ENCODE measurements around the gene PDP2.

PDP2 gene

DNA sequence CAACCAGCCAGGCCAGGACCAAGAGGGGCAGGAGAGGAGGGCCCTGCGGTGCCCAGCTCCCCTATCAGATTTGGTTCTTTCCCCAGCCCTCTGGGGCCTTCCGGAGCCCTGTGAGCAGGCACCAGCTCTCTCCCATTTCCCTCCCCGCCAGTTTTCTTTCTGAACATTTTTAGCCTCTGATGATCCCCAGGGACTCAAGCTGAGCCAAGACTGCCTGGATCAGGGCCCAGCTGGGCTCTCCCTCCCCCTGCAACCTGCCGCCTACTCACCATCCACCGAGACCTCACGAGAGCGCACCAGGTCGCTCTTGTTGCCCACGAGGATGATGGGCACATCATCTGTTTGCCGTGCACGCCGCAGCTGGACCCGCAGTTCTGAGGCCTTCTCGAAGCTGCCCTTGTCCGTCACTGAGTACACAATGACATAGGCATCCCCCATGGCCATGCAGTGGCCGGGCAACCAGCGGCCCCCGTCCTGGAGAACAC lies 43.0 kb downstream of the PDP2 start:
- Histone ChIP-seq H3K36me3 (ENCODE audit: control insufficient read depth, insufficient read depth, low read length) (no peaks in the 10 kb centered on the region), H3K4me1 (ENCODE audit: control insufficient read depth, insufficient read depth, low read length) (peaks cover 12% of the 10 kb centered on the region), H3K27me3 (ENCODE audit: control insufficient read depth, insufficient read depth, low read length) (no peaks in the 10 kb centered on the region), H3K4me3 (ENCODE audit: low read length) (peak overlapping the region; percentile 39), H3K9ac (ENCODE audit: low read length) (no peak overlapping the region), H3K27ac (ENCODE audit: low read depth, low read length) (peak overlapping the region; percentile 59)

DNA sequence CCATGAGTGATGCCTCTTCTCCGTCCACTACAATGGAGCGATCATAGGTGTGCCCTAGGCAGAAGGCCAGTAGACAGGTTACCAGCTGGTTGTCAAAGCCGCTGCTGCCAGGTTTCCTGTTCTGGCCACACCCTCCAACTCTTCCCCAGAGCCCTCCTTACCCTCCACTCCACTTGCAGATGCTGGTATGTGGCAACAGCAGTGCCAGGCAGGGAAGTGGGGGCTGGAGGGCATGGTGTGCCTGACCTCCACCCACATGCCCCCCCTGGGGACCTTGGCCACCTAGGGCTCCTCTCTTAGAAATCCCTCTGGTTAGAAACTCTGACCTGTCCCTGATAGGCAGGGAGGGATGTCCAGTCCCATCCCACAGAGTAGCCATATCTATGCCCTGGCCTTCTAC lies 43.6 kb downstream of the PDP2 start:
- Histone ChIP-seq H3K9ac (ENCODE audit: low read length) (no peak overlapping the region), H3K27ac (ENCODE audit: low read depth, low read length) (peak overlapping the region; percentile 38), H3K4me1 (ENCODE audit: control insufficient read depth, insufficient read depth, low read length) (peaks cover 12% of the 10 kb centered on the region), H3K36me3 (ENCODE audit: control insufficient read depth, insufficient read depth, low read length) (no peaks in the 10 kb centered on the region), H3K27me3 (ENCODE audit: control insufficient read depth, insufficient read depth, low read length) (no peaks in the 10 kb centered on the region), H3K4me3 (ENCODE audit: low read length) (peak overlapping the region; percentile 39)

DNA sequence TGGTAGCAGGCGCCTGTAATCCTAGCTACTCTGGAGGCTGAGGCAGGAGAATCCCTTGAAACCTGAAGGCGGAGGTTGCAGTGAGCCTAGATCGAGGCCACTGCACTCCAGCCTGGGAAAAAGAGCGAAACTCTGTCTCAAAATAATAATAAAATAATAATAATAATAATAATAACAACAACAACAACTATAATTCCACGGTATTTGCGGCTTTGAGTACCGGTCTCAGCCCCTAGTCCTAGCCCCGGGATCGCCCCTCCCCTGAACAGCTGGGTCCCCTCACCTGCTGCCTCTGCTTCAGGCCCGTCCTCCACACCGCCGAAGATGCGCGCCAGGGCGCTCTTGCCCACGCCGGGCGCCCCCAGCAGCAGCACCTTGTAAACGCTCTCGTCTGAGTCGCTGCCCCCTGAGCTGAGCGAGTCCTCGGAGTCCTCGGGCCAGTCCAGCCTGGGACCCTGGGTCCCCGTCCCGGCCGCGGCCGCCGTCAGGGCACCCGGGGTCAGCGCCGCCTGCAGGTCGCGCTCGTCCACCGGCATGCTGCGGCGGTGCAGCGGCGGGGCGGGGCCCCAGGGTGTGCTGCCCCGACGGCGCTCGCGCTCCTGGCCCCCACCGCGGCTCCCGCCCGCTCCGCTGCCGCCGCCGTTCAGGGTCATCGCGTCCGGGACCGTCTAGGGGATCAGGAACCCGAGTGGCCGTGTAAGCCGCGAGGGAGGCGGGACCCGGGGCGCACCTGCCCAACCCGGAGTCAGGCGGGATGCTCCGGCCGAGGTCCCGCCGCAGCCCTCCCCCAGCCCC lies 44.4 kb downstream of the PDP2 start:
- peaks cover 12% of the 10 kb centered on the region for H3K4me1 ChIP-seq (ENCODE audit: control insufficient read depth, insufficient read depth, low read length)
- peak overlapping the region; percentile 68 for H3K4me3 ChIP-seq (ENCODE audit: low read length)
- H3K36me3 ChIP-seq (ENCODE audit: control insufficient read depth, insufficient read depth, low read length) = no peaks in the 10 kb centered on the region
- H3K9ac ChIP-seq (ENCODE audit: low read length) = no peak overlapping the region
- peak overlapping the region; percentile 87 for H3K27ac ChIP-seq (ENCODE audit: low read depth, low read length)
- H3K27me3 ChIP-seq (ENCODE audit: control insufficient read depth, insufficient read depth, low read length) = no peaks in the 10 kb centered on the region

DNA sequence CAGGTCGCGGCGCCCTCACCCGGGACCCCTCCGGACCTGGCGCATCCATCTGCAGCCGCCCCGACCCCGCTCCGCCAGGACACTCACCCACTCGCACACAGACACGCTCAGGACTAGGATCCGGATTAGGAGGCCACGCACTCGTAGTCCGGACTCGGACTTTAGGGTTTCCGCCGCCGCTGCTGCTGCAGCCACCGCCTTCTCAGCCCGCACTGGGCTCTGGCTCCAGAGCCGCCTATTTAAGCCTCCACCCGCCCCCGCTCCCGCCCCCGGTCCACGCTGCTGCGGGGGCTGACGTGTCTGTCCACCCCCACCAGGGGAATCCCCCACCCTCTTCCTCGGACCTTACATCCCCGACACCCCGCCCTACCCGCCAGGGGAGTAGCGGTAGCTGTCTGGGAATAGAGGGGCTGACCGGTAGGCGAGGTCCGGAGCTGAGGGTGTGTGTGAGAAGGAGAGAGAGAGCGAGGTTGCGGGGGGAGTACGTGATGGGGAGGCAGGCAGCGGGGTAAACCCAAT lies 45.1 kb downstream of the PDP2 start, which contains the start of gene RRAD:
RRAD (minus strand) TSS at position 214 of the 519 bp plus-strand sequence. CDS start 356 bp downstream, outside the sequence.
- Histone ChIP-seq H3K27me3 (ENCODE audit: control insufficient read depth, insufficient read depth, low read length) (no peaks in the 10 kb centered on the region), H3K36me3 (ENCODE audit: control insufficient read depth, insufficient read depth, low read length) (no peaks in the 10 kb centered on the region), H3K27ac (ENCODE audit: low read depth, low read length) (peak within 1 kb of the TSS; percentile 87), H3K9ac (ENCODE audit: low read length) (no peak within 1 kb of the TSS), H3K4me3 (ENCODE audit: low read length) (peak within 1 kb of the TSS; percentile 68), H3K4me1 (ENCODE audit: control insufficient read depth, insufficient read depth, low read length) (peaks cover 12% of the 10 kb centered on the region)

DNA sequence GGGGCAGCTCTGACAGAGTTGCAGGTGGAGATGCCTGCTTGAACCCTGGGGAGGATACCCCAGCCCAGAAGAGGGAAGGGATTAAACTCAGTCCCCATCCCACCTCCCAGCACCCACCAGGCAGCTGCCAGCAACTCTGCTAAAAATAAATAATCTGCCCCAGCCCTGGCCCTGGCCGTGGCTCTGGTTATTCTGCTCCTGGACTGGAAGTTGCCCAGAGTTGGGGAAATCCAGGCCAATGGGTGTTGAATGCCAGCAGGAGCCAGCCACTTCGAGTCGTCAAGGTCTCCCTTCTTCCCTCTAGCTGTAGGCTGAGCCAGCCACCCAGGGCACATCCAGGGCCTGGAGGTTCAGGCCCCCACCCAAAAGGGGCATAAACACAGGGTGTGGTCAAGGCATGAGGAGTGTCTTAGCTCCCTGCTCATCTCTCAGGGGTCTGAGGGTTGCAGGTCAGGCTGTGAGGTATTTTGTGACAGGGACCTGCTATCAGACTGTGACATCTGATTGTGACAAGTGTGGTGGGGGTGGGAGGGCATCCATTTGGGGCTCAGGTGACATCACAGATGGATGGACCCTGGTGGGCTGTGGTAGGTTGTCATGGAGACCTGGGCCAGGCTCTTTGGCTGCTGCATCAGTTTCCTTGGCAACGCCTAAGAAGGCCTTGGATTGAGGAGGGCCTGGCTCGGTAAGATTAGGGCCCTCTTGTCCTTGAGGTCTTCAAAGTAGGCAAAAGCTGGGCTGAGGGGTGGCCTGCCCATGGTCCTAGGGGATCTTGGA lies 46.0 kb downstream of the PDP2 start:
- peak overlapping the region; percentile 87 for H3K27ac ChIP-seq (ENCODE audit: low read depth, low read length)
- H3K27me3 ChIP-seq (ENCODE audit: control insufficient read depth, insufficient read depth, low read length) = no peaks in the 10 kb centered on the region
- no peak overlapping the region for H3K4me3 ChIP-seq (ENCODE audit: low read length)
- H3K36me3 ChIP-seq (ENCODE audit: control insufficient read depth, insufficient read depth, low read length) = no peaks in the 10 kb centered on the region
- no peak overlapping the region for H3K9ac ChIP-seq (ENCODE audit: low read length)
- H3K4me1 ChIP-seq (ENCODE audit: control insufficient read depth, insufficient read depth, low read length) = peaks cover 12% of the 10 kb centered on the region

DNA sequence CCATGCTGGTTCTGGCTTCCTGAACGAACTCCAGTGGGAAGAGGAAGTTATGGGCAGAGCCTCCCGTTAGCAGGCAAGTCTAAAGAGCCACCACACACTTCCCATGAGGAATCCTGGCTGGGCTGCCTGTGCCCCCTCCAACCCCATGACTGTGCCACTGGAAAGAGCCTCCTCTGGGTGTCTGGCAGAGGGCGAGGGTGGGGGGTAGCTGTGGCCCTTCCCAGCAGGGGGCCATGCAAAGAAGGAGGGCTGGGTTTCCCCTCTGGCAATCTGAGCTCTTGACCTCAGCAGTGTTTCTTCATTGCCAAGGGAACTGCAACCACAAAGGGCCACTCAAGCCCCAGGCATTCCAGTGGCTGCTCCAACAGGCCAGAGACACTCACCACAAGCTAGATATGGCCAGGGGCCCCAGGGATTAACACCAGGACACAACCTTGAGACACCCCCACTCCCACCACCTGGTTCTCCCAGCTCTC lies 46.7 kb downstream of the PDP2 start:
- no peak overlapping the region for H3K9ac ChIP-seq (ENCODE audit: low read length)
- H3K36me3 ChIP-seq (ENCODE audit: control insufficient read depth, insufficient read depth, low read length) = no peaks in the 10 kb centered on the region
- no peak overlapping the region for H3K4me3 ChIP-seq (ENCODE audit: low read length)
- H3K27ac ChIP-seq (ENCODE audit: low read depth, low read length) = peak overlapping the region; percentile 87
- peaks cover 12% of the 10 kb centered on the region for H3K4me1 ChIP-seq (ENCODE audit: control insufficient read depth, insufficient read depth, low read length)
- H3K27me3 ChIP-seq (ENCODE audit: control insufficient read depth, insufficient read depth, low read length) = no peaks in the 10 kb centered on the region

DNA sequence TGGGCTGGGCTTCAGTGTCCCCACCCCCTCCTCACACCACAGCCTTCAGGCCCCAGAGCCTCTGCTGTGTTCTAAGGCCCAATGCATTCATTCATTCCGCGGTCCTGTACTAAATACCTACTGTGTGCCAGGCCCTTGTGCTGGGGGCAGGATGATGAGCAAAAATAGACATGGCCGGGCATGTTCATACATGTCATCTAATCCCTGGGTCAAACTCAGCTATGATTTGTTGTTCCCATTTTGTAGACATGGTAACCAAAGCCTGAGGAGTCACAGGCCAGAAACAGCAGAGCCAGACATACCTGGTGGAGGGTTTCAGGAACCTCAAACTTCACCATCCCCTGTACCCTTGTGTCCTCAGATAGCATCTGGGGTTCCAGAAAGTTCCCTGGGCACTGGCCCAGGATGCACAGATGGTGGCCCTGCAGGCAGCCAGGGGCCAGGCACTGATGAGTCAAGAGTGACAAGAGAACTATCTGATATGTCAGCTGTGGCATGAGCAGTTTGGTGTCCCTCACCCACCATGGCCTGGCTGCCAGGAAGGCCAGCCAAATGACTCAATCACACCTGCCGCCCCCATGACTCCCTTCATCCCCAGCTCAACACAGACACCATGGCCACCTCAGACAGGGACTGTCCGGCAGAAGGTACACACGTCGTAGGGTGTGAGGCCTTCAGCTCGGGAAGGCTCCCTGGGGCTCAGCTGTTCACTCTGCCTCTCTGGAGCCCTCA lies 47.8 kb downstream of the PDP2 start:
- Histone ChIP-seq H3K27me3 (ENCODE audit: control insufficient read depth, insufficient read depth, low read length) (no peaks in the 10 kb centered on the region), H3K9ac (ENCODE audit: low read length) (no peak overlapping the region), H3K4me1 (ENCODE audit: control insufficient read depth, insufficient read depth, low read length) (peaks cover 9% of the 10 kb centered on the region), H3K4me3 (ENCODE audit: low read length) (no peak overlapping the region), H3K27ac (ENCODE audit: low read depth, low read length) (no peak overlapping the region), H3K36me3 (ENCODE audit: control insufficient read depth, insufficient read depth, low read length) (no peaks in the 10 kb centered on the region)

DNA sequence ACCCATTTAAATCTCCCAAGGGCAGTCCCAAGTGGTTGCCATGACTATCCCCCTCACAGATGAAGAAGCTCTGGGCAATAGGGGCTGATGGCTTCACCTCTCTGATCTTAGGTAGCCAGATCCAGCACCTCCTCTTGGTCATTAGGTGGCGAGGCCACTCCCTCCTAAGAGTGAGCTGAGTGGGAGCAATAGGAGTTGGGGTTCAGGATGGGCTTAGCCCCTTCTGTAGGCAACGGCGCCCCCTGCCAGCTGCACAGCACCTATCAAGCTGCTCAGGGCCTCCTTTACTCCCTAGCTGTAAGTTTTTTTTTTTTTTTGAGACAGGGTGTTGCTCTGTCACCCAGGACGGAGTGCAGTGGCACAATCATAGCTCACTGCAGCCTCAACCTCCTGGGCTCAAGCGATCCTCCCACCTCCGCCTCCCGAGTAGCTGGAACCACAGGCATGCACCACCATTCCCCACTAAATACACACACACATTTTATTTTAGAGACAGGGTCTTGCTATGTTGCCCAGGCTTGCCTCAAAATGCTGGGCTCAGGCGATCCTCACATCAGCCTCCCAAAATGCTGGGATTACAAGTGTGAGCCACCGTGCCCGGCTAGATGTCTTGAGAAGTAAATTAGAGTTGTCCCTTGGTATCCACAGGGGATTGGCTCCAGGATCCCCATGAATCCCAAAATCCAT lies 48.5 kb downstream of the PDP2 start:
- Histone ChIP-seq H3K4me1 (ENCODE audit: control insufficient read depth, insufficient read depth, low read length) (peaks cover 10% of the 10 kb centered on the region), H3K9ac (ENCODE audit: low read length) (no peak overlapping the region), H3K36me3 (ENCODE audit: control insufficient read depth, insufficient read depth, low read length) (no peaks in the 10 kb centered on the region), H3K27me3 (ENCODE audit: control insufficient read depth, insufficient read depth, low read length) (no peaks in the 10 kb centered on the region), H3K27ac (ENCODE audit: low read depth, low read length) (no peak overlapping the region), H3K4me3 (ENCODE audit: low read length) (no peak overlapping the region)

DNA sequence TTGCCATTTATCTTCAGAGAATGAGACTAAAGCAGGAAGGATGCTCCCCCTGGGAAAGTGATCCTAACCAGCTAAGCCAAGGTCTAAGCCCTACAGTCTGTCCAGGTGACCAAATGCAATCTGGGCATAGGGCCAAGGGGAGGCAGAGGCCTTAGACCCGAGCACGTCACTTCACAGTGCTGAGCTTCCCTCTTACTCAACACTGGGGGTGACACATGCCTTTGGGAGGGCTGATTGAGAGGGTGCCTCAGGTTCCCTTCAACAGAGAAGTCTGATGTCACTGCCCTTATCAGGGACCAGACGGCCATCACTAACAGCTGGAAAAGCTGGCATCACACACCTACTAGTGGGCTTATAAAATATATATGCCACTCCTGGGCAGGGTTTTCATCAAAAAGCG lies 49.9 kb downstream of the PDP2 start:
- Histone ChIP-seq H3K27me3 (ENCODE audit: control insufficient read depth, insufficient read depth, low read length) (no peaks in the 10 kb centered on the region), H3K4me1 (ENCODE audit: control insufficient read depth, insufficient read depth, low read length) (peaks cover 11% of the 10 kb centered on the region), H3K36me3 (ENCODE audit: control insufficient read depth, insufficient read depth, low read length) (no peaks in the 10 kb centered on the region), H3K4me3 (ENCODE audit: low read length) (no peak overlapping the region), H3K9ac (ENCODE audit: low read length) (no peak overlapping the region), H3K27ac (ENCODE audit: low read depth, low read length) (no peak overlapping the region)

DNA sequence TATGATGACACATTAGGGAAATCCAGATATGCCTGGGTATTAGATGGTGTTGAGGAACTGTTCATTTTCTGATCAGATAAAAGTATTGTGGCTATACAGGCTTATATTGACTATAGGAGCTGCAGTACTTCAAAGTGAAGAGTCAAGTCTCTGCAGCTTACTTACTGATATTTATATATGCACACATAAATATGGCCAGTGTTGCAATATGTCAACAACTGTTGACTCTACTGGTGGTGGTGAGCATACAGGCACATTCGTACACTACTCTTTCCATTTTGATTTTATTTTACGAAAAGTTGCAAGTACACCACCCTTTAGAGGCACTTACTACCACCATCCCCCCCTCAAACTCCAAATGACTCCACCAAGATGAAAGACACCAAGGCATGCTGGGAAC lies 51.4 kb downstream of the PDP2 start:
- H3K36me3 ChIP-seq (ENCODE audit: control insufficient read depth, insufficient read depth, low read length) = no peaks in the 10 kb centered on the region
- peaks cover 18% of the 10 kb centered on the region for H3K4me1 ChIP-seq (ENCODE audit: control insufficient read depth, insufficient read depth, low read length)
- no peak overlapping the region for H3K4me3 ChIP-seq (ENCODE audit: low read length)
- no peak overlapping the region for H3K9ac ChIP-seq (ENCODE audit: low read length)
- H3K27me3 ChIP-seq (ENCODE audit: control insufficient read depth, insufficient read depth, low read length) = no peaks in the 10 kb centered on the region
- no peak overlapping the region for H3K27ac ChIP-seq (ENCODE audit: low read depth, low read length)

DNA sequence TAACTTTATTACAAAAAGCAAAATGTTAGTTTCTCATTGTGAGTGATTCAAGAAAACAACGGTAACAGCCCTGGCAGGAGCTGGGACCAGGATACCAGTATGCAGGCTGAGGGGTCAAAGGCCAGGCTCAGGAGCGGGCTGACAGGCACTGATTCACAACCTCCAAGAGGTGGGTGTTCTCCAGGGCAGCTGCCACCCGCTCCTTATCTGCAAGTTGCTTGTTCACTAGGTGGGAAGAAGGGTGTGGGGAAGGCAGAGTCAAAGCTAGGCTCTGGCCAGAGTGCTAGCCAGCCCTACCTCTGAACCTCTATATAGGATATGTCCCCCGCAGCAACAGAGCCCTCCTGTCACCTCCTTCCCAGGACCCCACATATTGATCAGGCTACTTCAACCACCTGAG lies 51.8 kb downstream of the PDP2 start:
- Histone ChIP-seq H3K27me3 (ENCODE audit: control insufficient read depth, insufficient read depth, low read length) (no peaks in the 10 kb centered on the region), H3K4me3 (ENCODE audit: low read length) (no peak overlapping the region), H3K36me3 (ENCODE audit: control insufficient read depth, insufficient read depth, low read length) (no peaks in the 10 kb centered on the region), H3K9ac (ENCODE audit: low read length) (no peak overlapping the region), H3K4me1 (ENCODE audit: control insufficient read depth, insufficient read depth, low read length) (peaks cover 18% of the 10 kb centered on the region), H3K27ac (ENCODE audit: low read depth, low read length) (no peak overlapping the region)
